GM18868 (cell line): ENCODE measurements around the gene MBNL3.
A peak's percentile ranks its signal among the peaks of the same experiment; 100 is the strongest.
"Not testable (repeated sequence)": the region's sequence is repeated elsewhere in the genome, so short reads cannot be mapped to it uniquely, and the experiment has no call there.

ENCODE experiments used
- ATAC-seq: cut with Tn5 transposase; IDR thresholded peaks from one replicate; pipeline ENCODE4 v1.9.1; 2021; ENCODE audit warnings: mild to moderate bottlenecking, moderate library complexity; ENCODE audit not compliant: unreplicated experiment

MBNL3 gene

DNA sequence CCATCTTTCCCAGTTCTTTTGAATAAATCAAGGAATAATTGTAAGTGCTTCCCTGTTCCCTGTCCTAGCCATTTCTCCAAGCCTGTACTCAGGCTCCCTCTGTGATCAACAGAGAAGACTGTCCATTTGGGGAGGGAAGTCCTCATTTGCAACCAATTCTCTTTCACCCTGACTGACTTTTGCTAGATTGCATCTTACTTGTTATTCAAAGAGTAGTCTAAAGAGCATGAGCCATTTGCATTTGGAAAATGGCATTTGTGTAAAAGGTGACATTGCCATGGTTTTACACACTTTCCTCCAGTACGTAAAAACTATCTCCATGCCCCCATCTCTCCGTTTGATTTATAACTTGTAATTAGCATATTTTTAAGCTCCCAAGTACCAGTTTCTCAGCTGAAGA, 110.6 kb downstream of the MBNL3 start:
- no peak for ATAC-seq

DNA sequence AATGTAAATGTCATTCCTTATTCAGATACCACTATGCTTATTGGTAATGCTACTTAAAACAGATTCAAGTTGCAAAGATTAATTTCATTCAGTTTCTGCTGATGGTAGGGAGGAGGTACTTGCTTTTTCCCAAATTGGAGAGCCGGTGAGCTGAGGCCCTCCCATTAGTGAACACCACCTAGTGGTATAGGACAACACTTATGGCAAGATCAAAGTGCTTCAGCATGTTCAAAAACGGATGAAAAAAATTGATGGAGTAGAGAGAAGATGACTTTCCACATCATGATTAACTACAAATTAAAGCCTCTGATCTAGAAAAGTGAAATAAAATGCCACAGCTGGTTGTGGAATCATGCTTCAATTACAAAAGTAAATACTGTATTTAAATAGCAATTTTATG, 112.9 kb downstream of the MBNL3 start:
- no peak for ATAC-seq

DNA sequence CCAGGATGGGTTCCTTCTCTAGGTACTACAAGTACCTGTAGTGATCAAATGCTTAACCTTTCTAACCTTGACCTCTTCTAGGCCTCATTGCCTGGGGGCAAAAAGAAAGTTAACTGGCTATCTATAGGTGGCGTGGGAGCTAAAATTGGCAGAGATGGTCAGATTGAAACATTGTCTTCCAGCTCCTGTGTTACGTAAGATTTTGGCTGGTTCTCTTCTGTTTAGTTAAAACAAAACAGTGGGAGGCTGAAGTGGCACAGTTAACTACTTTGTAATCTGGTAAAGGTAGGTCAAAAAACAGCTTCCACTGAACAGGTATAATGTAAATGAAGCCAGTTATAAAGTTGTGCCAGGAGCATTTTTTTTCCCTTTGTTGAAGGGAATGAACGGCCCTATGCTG, 115.2 kb downstream of the MBNL3 start:
- ATAC-seq, result no peak

DNA sequence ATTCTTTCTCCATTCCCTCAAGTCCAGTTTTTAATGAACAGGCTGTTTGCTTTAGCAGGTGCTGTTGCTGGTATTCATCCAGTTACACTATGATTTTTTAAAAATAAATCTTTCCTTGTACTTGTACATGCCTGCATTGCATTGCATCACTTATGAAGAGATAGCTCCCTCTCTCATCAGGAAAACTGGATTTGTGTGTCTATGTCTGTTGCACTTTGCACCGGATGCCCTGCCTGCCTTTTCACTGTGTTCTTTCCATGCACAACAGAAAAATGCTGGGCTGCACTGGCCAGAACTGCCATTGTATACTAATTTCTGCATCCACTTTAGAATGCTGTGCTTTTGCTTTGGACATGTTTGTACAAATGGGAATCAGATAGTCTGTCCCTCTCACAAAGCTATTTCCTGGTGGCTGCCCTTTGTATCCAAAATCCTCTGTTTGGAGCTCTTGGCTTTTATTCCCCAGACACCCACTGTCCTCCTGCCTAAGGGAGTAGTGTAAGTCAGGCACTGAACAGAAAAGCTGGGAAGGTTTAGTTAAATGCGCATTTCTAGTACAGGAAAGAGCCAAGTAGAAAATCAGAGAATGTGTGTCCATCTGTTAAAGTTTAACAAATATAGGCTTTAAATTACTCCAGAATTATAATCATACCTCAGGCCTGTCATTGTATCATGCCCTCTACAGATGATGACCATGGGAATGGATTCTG, 119.1 kb downstream of the MBNL3 start:
- no peak for ATAC-seq

DNA sequence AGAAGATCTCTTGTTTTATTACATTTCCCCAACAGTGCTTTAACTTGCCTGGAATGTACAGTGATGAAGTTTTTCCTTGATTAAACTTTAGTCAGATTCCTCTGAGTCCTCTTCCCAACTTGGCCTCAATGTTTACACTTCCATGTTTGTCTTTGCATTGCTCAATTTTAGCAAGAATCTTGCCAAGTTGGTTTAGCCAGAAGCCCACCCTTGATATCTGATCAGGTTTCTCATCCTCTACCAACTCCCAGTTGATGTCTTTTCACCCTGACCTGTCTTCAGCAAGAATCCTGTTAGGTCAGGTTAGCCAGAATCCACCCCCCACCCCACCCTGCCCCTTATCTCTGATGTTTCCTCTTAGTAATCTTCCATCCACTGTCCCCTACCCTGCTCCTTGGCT, 120.9 kb downstream of the MBNL3 start:
- no peak for ATAC-seq

DNA sequence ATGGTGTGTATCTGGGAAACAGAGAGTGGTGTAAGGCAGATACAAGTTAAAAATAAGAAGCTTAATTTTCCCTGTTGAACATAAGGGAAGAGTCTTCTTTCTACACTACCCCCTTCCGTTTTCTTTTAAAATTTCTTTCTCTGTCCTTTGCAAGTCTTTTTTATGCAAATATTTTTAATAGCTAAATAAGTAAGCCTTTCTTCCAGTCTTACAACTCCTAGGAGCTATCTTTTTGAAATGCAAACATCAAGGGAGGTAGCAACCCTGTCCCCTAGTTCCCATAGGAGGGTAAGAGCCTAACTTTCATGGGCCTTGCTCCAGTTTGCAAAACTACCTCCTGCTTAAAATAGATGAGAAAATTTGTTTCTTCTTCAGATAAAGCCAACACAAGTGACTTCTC, 121.5 kb downstream of the MBNL3 start:
- ATAC-seq, result no peak

DNA sequence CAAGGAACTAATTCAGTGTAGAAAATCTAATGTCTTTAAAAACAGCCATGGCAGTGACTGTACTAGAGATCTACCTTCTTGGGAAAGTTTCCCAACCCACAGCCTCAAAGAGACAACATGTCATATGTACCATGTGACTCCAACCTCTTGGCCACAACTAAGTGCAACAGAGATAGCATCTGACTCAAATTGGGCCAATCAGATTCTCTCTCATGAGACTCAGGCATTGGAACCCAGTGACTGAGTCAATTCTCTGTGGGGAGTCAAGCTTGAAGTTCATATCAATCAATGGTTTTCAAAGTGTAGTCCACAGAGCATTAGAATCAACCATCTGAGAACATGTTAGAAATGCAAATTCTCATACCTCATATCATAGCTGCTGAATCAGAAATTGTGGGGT, 123.3 kb downstream of the MBNL3 start:
- peak; percentile 64 for ATAC-seq

DNA sequence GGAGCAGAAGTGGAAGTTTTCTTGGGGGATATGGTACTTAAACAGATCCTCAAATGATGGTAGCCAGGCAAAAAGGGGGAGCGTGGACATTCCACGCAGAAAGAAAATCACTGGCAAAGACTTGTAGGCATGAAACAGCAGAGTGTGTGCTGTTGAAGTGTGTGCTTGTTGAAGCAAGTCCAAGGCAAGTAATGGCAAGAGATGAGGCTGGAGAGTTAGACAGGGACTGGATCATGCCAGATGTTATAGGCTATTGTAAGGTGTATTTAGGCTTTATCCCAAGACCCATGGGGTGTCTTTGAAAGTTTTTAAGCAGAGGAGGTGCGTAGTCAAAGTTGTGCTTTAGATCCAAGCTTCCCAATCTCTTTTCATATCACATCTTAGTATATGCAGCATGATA, 124.5 kb downstream of the MBNL3 start:
- ATAC-seq, result no peak

DNA sequence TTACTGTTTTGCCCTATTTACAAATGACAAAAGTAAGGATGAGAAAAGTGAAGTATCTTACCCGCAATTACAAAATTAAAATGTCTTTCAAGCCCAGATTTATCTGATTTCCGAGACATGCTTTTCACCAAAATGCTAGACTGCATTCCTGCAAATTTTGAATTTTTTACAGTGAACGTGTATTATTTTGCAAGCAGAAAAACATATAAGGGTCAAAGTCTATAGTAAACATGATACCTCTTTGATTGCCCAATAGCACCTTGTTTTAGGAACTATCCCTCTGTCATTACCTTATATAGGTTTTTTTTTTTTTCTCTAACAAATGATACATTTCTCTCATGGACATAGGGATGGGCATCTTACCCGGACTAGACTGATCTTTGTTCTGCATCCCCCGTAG, 135.4 kb downstream of the MBNL3 start:
- ATAC-seq, result no peak

DNA sequence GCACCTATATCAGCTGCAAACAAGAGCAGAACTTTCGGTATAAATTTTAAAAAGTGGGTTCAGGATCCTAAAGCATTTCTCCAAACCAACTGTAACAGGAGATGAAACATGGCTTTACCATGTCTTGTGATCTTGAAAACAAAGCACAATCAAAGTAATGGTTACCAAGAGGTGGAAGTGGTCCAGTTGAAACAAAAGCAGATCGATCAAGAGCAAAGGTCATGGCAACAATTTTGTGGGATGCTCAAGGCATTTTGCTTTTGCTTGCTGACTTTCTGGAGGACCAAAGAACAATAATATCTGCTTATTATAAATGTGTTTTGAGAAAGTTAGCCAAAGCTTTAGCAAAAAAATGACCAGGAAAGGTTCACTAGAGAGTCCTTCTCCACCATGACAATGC, 152.7 kb downstream of the MBNL3 start:
- ATAC-seq, result no peak

DNA sequence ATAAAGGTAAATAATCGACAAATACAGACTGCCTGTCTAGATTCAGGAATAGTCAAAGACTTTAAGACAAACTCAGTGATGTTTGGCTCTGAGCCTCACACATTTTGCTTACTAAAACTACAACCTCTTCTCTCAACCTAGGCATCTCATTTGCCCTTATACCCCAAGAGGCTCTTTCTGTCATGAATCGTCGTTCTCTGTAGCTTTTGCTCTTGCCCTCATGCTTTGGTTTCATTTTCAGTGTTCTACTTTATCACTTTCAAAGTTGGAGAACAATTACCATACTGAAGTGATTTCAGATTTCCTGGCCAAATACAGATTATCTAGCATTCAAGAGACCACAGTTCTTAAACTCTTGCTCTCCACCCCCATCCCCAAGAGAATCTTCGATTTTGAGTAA, 155.5 kb downstream of the MBNL3 start:
- ATAC-seq, result no peak

DNA sequence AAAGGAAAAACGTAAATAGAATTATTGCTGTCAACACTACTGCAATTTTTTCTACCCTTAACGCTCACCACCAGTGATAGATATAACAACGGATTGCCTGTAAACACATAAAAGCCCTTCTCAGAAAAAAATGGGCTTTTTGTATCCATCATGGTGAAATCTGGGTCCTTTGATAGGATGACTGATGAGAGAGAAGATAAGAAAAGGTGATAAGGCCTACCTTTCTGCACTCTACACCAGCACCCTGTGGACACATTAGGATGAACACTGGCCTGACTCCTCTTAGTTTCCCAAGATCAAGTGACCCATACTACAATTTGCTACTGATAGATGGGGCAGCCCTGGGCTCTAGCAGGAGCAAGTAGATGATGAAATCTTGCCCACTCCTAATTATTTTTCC, 157.3 kb downstream of the MBNL3 start:
- ATAC-seq, result no peak

DNA sequence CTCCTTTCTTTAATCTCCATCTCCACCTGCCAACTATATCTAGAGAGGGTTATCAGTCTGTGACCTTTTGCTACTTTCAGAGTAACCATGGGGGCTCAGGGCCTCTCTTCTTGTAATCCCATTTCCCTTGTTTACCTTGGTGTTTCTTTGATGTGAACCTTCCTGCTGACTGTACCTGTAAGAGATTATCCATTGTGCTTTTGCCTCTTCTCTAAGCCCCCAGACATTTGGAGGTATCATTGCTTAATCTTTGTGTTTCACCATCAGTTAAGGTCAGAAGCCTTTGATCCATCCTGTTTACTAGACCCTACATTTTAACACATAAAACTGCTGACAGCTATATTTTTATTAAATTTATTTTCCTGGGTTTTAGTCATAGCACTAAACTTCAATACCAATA, 157.8 kb downstream of the MBNL3 start:
- ATAC-seq, result peak; percentile 24

DNA sequence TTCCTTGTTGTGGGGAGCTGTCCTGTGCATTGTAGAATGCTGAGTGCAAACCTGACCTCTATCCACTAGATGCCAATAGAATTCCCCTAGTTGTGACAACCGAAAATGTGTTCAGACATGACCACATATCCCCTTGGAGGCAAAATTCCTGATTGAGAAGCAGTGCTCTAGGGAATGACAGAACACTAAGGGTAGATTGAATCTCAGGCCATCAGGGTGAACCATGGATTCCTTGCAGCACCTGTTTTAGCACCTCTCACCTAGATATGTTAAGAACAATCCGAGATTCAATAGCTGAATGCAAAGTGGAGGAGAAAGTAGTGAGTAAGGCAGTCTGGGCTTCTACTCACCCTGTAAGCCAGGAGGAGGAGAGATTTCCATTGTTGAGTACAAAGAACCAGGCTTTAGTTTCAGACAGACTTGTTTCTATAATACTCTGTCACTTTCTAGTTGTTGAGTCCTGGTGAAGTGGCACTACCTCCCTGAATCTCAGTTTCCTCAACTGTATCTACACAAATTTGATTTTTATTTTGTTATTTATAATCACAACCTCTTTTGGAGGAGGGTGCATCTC, 158.6 kb downstream of the MBNL3 start:
- no peak for ATAC-seq

DNA sequence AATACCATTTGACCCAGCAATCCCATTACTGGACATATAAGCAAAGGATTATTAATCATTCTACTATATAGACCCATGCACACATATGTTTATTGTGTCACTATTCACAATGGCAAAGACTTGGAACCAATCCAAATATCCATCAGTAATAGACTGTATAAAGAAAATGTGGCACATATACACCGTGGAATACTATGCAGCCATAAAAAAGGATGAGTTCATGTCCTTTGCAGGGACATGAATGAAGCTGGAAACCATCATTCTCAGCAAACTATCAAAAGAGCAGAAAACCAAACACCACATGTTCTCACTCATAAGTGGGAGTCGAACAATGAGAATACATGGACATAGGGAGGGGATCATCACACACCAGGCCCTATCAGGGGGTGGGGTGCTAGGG, 161.9 kb downstream of the MBNL3 start:
- not testable (repeated sequence) for ATAC-seq
